PFSK-1 (cell line): ENCODE data around the gene RACK1.

Experiments used
- FOXP2 ChIP-seq: optimal IDR thresholded peaks from 2 replicates; pipeline ENCODE3; 2011; ENCODE audit warnings: borderline replicate concordance, control low read depth, inconsistent platforms; ENCODE audit not compliant: insufficient read depth; ENCODE audit errors: extremely low read length, extremely low read depth
- POLR2AphosphoS5 ChIP-seq: IDR thresholded peaks from 2 replicates; pipeline ENCODE4 v1.6.1; 2012; ENCODE audit warnings: low read depth, mild to moderate bottlenecking, control low read depth, low read length, moderate library complexity
- REST ChIP-seq, 2 experiments: IDR thresholded peaks; 2 replicates each; pipeline versions ENCODE4 v1.6.1 to v1.8.0; 2011 to 2012; ENCODE audit warnings: low read depth in 2 of 2, low read length in 2 of 2, control low read depth in 1 of 2, inconsistent platforms in 1 of 2, mild to moderate bottlenecking in 1 of 2, moderate library complexity in 1 of 2; ENCODE audit not compliant: insufficient read depth in 1 of 2
- SIN3A ChIP-seq: IDR thresholded peaks from 2 replicates; pipeline ENCODE4 v1.6.1; 2012; ENCODE audit warnings: mild to moderate bottlenecking, low read length, moderate library complexity, borderline replicate concordance; ENCODE audit not compliant: insufficient read depth
- TAF1 ChIP-seq: IDR thresholded peaks from 2 replicates; pipeline ENCODE4 v1.6.1; 2012; ENCODE audit warnings: low read length, control low read depth, borderline replicate concordance; ENCODE audit not compliant: insufficient read depth

DNA sequence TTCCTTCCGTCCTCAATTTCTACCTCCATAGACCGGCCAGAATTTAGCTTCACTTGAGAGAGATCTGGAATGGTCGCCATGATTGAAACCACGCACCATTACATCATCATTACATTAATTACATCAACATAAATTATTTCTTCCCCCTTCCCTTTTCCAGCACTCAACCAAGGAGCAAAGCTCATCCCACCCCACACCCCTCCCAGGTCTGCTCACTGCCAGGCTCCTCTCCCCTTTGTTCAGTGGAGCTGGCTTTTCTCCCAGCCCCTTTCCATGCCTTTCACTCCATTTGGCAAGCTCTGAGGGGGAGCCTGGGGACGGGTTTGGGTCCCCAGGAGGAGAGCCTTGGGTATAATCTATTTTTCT, 8.4 kb downstream of the RACK1 start:
- TF ChIP-seq REST (IDR thresholded peaks at IDR 0.05; ENCODE audit: insufficient read depth in 1 of 2, low read depth in 2 of 2, low read length in 2 of 2) (no peak), POLR2AphosphoS5 (no peak), SIN3A (no peak), TAF1 (no peak), FOXP2 (no peak)
